ENCODE results near the gene RPS6KB2. TPM values are rescaled to one million over a fixed set of nuclear protein-coding genes. Genes with fewer than 3 reads are reported as not detected.

Gene RPS6KB2
- total RNA-seq, 1 donor, result 36.9 TPM

DNA sequence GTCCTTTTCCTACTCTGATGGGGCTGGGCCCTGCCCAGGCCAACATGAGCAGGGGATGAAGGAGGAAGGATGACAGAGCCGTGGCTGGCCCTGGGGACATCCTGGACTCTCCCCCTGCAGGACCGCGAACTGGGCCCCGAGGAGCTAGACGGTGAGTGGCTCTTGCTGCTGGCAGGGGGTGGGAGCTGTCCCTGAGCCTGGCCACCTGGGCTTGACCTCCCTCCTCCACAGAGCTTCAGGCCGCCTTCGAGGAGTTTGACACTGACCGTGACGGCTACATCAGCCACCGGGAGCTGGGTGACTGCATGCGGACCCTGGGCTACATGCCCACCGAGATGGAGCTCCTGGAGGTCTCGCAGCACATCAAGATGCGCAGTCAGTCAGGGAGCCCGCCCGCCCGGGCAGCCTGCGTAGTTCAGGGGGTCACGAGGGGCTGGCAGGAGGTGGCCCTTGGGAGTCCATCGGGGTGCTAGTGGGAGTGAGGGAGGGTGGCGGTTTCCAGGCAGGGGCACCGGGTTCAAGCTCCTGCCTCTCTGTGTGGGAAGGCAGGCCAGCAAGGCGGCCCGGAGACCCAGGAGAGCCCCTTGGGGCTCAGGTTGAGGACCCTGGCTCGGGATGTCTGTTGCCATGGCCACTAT, 27.9 kb downstream of the RPS6KB2 start:
- Histone ChIP-seq H3K4me1 (ENCODE audit: insufficient read depth, low read length) (no peaks in the 10 kb centered on the region), H3K4me3 (ENCODE audit: insufficient read depth, low read length) (no peak overlapping the region), H4K20me1 (ENCODE audit: insufficient read depth, low read length) (no peaks in the 10 kb centered on the region), H3K36me3 (ENCODE audit: insufficient read depth, low read length) (no peaks in the 10 kb centered on the region), H3K9me3 (ENCODE audit: low read depth, low read length) (no peaks in the 10 kb centered on the region), H2AFZ (ENCODE audit: low read length) (no peak overlapping the region), H3K4me2 (ENCODE audit: insufficient read depth, low read length) (no peak overlapping the region), H3K79me2 (ENCODE audit: insufficient read depth, low read length) (no peaks in the 10 kb centered on the region), H3K27me3 (ENCODE audit: insufficient read depth, low read length) (peaks cover 2% of the 10 kb centered on the region), H3K27ac (ENCODE audit: low read depth, low read length) (no peak overlapping the region)
- peak; percentile 69 for DNase-seq (ENCODE audit: insufficient read length, low spot score, missing footprints)
- TF ChIP-seq, protein P1, sequence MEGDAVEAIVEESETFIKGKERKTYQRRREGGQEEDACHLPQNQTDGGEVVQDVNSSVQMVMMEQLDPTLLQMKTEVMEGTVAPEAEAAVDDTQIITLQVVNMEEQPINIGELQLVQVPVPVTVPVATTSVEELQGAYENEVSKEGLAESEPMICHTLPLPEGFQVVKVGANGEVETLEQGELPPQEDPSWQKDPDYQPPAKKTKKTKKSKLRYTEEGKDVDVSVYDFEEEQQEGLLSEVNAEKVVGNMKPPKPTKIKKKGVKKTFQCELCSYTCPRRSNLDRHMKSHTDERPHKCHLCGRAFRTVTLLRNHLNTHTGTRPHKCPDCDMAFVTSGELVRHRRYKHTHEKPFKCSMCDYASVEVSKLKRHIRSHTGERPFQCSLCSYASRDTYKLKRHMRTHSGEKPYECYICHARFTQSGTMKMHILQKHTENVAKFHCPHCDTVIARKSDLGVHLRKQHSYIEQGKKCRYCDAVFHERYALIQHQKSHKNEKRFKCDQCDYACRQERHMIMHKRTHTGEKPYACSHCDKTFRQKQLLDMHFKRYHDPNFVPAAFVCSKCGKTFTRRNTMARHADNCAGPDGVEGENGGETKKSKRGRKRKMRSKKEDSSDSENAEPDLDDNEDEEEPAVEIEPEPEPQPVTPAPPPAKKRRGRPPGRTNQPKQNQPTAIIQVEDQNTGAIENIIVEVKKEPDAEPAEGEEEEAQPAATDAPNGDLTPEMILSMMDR (IDR thresholded peaks at IDR 0.05; ENCODE audit: extremely low read depth, low read depth, low read length), result no peak

DNA sequence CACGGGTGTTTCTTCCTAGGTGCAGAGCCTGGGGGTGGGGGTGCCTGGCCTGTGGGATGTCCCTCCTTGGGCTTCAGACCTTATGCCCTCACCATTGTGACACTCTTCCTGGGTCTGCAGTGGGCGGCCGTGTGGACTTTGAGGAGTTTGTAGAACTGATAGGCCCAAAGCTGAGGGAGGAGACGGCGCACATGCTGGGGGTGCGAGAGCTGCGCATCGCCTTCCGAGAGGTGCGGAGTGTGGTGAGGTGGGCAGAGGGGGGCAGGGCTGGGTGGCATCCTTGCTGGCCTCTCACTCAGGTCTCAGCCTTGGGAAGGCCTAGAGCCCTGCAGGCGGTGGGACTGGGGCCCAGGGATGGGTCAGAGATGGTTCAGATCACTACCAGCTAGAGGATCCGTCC, 29.2 kb downstream of the RPS6KB2 start:
- TF ChIP-seq, protein P1 (IDR thresholded peaks at IDR 0.05; ENCODE audit: extremely low read depth, low read depth, low read length), result no peak
- peaks cover 3% of the 10 kb centered on the region for H3K27me3 ChIP-seq (ENCODE audit: insufficient read depth, low read length)
- H4K20me1 ChIP-seq (ENCODE audit: insufficient read depth, low read length), result no peaks in the 10 kb centered on the region
- peak; percentile 59 for DNase-seq (ENCODE audit: insufficient read length, low spot score, missing footprints)
- H2AFZ ChIP-seq (ENCODE audit: low read length), result no peak overlapping the region
- H3K36me3 ChIP-seq (ENCODE audit: insufficient read depth, low read length), result no peaks in the 10 kb centered on the region
- H3K4me2 ChIP-seq (ENCODE audit: insufficient read depth, low read length), result no peak overlapping the region
- no peaks in the 10 kb centered on the region for H3K9me3 ChIP-seq (ENCODE audit: low read depth, low read length)
- H3K27ac ChIP-seq (ENCODE audit: low read depth, low read length), result no peak overlapping the region
- H3K79me2 ChIP-seq (ENCODE audit: insufficient read depth, low read length), result no peaks in the 10 kb centered on the region
- no peaks in the 10 kb centered on the region for H3K4me1 ChIP-seq (ENCODE audit: insufficient read depth, low read length)
- H3K4me3 ChIP-seq (ENCODE audit: insufficient read depth, low read length), result no peak overlapping the region

DNA sequence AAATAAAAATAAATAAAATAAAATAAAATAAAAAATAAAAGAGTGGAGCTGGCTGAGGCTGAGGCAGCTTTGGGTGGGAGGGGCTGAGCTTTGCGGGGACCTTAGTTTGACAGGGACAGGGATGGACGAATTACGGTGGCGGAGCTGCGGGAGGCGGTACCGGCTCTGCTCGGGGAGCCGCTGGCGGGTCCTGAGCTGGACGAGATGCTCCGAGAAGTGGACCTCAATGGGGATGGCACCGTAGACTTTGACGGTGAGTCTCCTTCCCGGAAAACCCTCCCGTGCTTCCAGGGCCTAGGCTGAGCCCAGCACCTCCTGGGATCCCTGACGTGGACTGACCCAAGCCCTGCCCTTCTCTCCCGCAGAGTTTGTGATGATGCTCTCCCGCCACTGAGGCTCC, 30.0 kb downstream of the RPS6KB2 start:
- no peak overlapping the region for H3K4me2 ChIP-seq (ENCODE audit: insufficient read depth, low read length)
- TF ChIP-seq, protein P1 (IDR thresholded peaks at IDR 0.05; ENCODE audit: extremely low read depth, low read depth, low read length), result no peak
- no peaks in the 10 kb centered on the region for H4K20me1 ChIP-seq (ENCODE audit: insufficient read depth, low read length)
- no peaks in the 10 kb centered on the region for H3K79me2 ChIP-seq (ENCODE audit: insufficient read depth, low read length)
- no peaks in the 10 kb centered on the region for H3K9me3 ChIP-seq (ENCODE audit: low read depth, low read length)
- no peak overlapping the region for H3K27ac ChIP-seq (ENCODE audit: low read depth, low read length)
- no peak overlapping the region for H3K4me3 ChIP-seq (ENCODE audit: insufficient read depth, low read length)
- H3K36me3 ChIP-seq (ENCODE audit: insufficient read depth, low read length), result no peaks in the 10 kb centered on the region
- no peaks in the 10 kb centered on the region for H3K4me1 ChIP-seq (ENCODE audit: insufficient read depth, low read length)
- H2AFZ ChIP-seq (ENCODE audit: low read length), result no peak overlapping the region
- peaks cover 3% of the 10 kb centered on the region for H3K27me3 ChIP-seq (ENCODE audit: insufficient read depth, low read length)
- peak; percentile 41 for DNase-seq (ENCODE audit: insufficient read length, low spot score, missing footprints)

DNA sequence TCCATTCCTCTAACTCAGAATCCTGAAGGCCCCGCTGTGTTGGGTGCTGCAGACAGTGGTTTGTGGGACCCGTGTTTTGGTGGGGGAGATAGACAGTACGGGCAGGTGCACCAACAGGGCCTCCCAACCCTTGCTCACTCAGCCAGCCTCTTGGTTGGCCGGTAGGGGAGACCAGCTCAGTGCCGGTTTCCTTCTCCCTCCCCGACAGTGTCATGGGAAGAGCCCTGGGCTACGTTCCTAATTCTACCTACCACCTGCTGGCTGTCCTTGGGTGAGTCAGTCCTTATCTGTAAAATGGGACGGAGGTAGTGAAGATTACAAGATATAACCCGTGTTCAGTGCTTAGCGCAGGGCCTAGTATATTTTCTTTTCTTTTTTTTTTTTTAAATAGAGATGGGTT, 34.9 kb downstream of the RPS6KB2 start:
- TF ChIP-seq, protein P1 (IDR thresholded peaks at IDR 0.05; ENCODE audit: extremely low read depth, low read depth, low read length), result no peak
- Histone ChIP-seq H2AFZ (ENCODE audit: low read length) (no peak overlapping the region), H3K27ac (ENCODE audit: low read depth, low read length) (no peak overlapping the region), H3K36me3 (ENCODE audit: insufficient read depth, low read length) (no peaks in the 10 kb centered on the region), H3K4me3 (ENCODE audit: insufficient read depth, low read length) (no peak overlapping the region), H3K4me2 (ENCODE audit: insufficient read depth, low read length) (no peak overlapping the region), H4K20me1 (ENCODE audit: insufficient read depth, low read length) (no peaks in the 10 kb centered on the region), H3K9me3 (ENCODE audit: low read depth, low read length) (no peaks in the 10 kb centered on the region), H3K79me2 (ENCODE audit: insufficient read depth, low read length) (peaks cover 7% of the 10 kb centered on the region), H3K27me3 (ENCODE audit: insufficient read depth, low read length) (peaks cover 3% of the 10 kb centered on the region), H3K4me1 (ENCODE audit: insufficient read depth, low read length) (peaks cover 18% of the 10 kb centered on the region)
- peak; percentile 31 for DNase-seq (ENCODE audit: insufficient read length, low spot score, missing footprints)

All from osteoblast (primary cell).